NCI-H187 treated with DMSO at 0.1 percent for 48 hours (cell line): ENCODE measurements around the gene EXOSC3.

Experiments used
- DNase-seq: peaks from one replicate; lab custom pipeline; 2025; lab: John Stamatoyannopoulos, UW

The EXOSC3 gene

GRCh38 chr9:37732086-37732741, 52.6 kb downstream of the EXOSC3 start:
- no peak for DNase-seq

- DNase-seq = no peak
Measured at GRCh38 chr9:37730839-37731238, 54.0 kb downstream of the EXOSC3 start.

GRCh38 chr9:37730256-37730655, 54.6 kb downstream of the EXOSC3 start:
- no peak for DNase-seq
